Stimulated activated naive B cell treated with anti-CD40 and anti-IgM and Interleukin-4, amounts not matched to agents 10 μg/mL and 1 μg/mL and 100 μg/mL, for 72 hours (primary cell): ENCODE data around the gene DNAH17.

Source experiments
- ATAC-seq, 2 donors: fragments of 150-1000 bp; cut with Tn5 transposase; replicated peaks; 2 replicates each; pipeline ENCODE4 v1.10.0; 2021; ENCODE audit warnings: moderate library complexity in 1 of 2
- DNase-seq: peaks from one replicate; pipeline ENCODE4 v3.0.0; 2021
- H3K27ac Mint-ChIP-seq: one replicate; pipeline ENCODE4 v1.8.0; 2022; ENCODE audit warnings: mild to moderate bottlenecking, mixed read lengths
- H3K27me3 Mint-ChIP-seq, 2 donors: one replicate each; pipeline ENCODE4 v1.8.0; 2022; ENCODE audit warnings: mixed read lengths in 2 of 2
- H3K36me3 Mint-ChIP-seq, 2 donors: one replicate each; pipeline ENCODE4 v1.8.0; 2022; ENCODE audit warnings: mixed read lengths in 2 of 2, mild to moderate bottlenecking in 1 of 2
- H3K4me1 Mint-ChIP-seq, 2 donors: one replicate each; pipeline ENCODE4 v1.8.0; 2022; ENCODE audit warnings: mixed read lengths in 2 of 2, mild to moderate bottlenecking in 1 of 2
- H3K4me3 Mint-ChIP-seq, 2 donors: one replicate each; pipeline ENCODE4 v1.8.0; 2022; ENCODE audit warnings: mild to moderate bottlenecking in 2 of 2, mixed read lengths in 2 of 2, moderate library complexity in 1 of 2
- H3K9me3 Mint-ChIP-seq, 2 donors: one replicate each; pipeline ENCODE4 v1.8.0; 2022; ENCODE audit warnings: mixed read lengths in 2 of 2, mild to moderate bottlenecking in 1 of 2

The DNAH17 gene

DNA sequence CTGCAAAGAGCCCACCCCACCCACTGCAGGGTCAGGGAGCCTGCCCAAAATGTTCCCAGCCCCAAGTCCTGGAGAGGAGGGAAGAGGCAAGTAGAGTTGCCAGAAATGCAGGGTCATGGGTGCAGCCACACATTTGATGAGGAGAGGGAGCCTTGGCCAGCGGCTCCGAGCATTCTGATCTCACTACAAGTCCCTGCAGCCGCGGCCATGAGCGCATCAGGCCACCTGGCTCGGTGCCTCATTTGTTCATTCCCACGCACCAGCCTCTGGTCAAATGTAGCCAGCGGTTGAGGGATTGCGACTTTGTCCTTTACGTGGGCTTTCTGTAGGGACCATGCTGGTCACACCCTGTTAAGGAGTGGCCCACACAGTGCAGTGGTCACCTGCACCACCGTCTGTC, 150.1 kb downstream of the DNAH17 start:
- Mint-ChIP-seq H3K27ac (peak overlapping the region; percentile 56), H3K27me3 (no peaks in the 10 kb centered on the region), H3K9me3 (no peaks in the 10 kb centered on the region), H3K36me3 (peaks cover 34 to 54% of the 10 kb centered on the region in 2 donors), H3K4me3 (no peak overlapping the region), H3K4me1 (peaks cover 0 to 2% of the 10 kb centered on the region in 2 donors)
- DNase-seq, result no peak
- ATAC-seq, result no peak

DNA sequence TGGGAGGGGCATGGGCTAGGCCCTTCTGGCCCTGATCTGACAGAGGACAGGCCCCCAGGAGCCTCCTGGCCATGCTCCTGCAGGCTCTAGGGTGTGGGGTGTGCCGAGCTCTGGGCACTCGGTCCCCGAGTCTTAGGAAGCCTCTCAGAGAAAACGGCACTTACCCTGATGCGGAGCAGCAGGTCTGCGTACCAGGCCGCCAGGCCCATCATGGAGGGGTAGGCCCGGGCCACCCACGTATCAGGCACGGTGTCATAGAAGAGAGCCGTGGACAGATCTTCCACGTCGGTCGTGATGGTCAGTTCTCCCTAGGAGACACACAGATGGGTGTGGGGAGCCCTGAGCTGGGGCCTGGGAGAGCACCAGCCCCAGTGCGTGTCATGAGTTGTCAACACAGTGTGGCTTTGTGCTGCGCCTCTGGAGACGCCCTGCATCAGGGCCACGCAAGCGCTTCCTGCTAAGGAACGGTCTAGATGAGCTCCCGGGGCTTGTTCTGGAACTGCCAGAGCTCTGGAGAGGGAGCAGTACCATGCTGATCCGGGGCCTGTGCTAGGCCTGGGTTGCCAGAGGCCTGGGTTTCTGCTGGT, 150.8 kb downstream of the DNAH17 start:
- no peak for DNase-seq
- Mint-ChIP-seq H3K36me3 (peaks cover 39 to 60% of the 10 kb centered on the region in 2 donors), H3K27ac (no peak overlapping the region), H3K9me3 (no peaks in the 10 kb centered on the region), H3K27me3 (no peaks in the 10 kb centered on the region), H3K4me3 (no peak overlapping the region), H3K4me1 (peaks cover 7% of the 10 kb centered on the region in 2 donors)
- ATAC-seq, result no peak

DNA sequence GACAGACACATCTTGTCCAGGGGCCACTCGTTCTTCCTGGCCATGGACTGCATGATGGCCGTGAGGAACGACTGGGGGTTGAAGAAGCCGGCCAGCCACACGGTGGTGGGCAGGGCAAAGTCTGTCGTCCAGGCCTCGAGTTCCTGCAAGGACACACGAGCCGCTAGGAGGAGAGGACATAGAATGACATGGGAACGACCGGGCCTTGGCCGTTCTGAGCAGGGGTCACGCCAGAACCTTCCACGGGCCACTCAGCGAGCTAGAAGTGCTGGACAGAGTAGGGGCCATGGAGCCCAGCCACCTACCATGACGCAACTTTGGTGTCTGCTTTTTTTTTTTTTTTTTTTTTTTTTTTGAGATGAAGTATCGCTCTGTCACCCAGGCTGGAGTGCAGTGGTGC, 151.8 kb downstream of the DNAH17 start:
- no peaks in the 10 kb centered on the region for H3K27me3 Mint-ChIP-seq
- peaks cover 46 to 66% of the 10 kb centered on the region in 2 donors for H3K36me3 Mint-ChIP-seq
- DNase-seq (no peak), ATAC-seq (no peak)
- no peaks in the 10 kb centered on the region for H3K9me3 Mint-ChIP-seq
- H3K4me3 Mint-ChIP-seq, result no peak overlapping the region
- H3K4me1 Mint-ChIP-seq, result peaks cover 9 to 16% of the 10 kb centered on the region in 2 donors
- peak overlapping the region; percentile 59 for H3K27ac Mint-ChIP-seq

DNA sequence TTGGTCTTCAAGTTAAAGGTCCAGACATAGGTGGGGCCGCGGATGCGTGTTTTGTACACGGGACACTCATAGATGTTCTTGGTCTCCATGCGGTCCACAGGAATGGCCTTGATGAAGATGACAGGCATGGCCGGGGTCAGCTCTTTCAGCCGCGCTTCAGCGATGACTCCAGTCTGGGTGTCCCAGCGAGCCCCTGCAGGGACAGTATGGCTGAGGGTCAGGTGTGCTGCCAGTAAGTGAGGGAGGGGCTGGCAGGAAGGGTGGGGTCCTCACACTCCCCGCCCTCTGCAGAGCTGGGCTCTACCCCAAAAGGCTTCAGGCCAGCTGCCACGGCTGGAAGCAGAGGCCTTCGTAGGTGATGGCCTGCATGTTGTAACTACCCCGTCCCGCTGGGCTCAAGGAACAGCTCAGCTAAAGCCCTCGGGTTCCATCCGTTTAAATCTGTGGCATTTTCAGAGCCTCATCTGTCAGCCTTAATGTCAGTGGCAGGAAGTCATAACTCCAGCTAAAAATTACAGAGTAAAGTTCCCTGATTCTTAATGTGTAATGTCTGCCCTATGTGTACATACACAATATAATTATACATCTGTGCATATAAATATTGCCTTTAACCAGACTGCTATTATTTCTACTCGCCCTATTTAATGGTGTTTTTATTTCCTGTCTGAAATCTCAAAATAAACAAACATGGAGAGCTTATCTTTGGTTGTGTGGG, 153.1 kb downstream of the DNAH17 start:
- no peak for DNase-seq
- no peaks in the 10 kb centered on the region for H3K27me3 Mint-ChIP-seq
- peaks cover 43 to 65% of the 10 kb centered on the region in 2 donors for H3K36me3 Mint-ChIP-seq
- H3K4me3 Mint-ChIP-seq, result no peak overlapping the region
- H3K9me3 Mint-ChIP-seq, result no peaks in the 10 kb centered on the region
- no peak overlapping the region for H3K27ac Mint-ChIP-seq
- peaks cover 7 to 16% of the 10 kb centered on the region in 2 donors for H3K4me1 Mint-ChIP-seq
- ATAC-seq, result no peak

DNA sequence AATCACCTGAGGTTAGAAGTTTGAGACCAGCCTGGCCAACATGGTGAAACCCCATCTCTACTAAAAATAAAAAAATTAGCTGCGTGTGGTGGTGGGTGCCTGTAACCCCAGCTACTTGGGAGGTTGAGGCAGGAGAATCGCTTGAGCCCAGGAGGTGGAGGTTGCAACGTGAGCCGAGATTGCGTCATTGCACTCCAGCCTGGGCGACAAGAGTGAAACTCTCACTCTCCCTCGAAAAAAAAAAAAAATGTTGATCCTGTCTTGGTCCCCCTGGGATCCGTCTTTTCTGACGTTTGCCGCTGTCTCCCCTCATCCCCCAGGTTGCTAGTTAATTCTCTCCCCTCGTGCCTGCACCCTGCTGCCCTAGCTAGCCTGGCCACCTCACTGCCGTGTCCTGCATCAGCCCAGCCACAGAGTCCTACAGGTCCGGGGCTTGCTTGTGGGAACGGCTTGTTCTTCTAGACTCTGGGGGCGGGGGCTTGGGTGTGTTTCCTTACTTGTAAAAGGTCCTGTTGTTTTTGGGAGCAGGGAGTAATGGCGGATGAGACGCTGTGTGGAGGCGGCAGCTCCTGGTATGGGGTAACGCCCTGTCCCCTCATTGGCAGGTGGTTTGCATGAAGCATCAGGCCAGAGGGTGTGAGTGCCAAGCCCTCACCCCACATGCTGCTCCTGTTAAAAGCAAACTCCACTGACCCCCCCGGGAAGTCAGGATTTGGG, 154.2 kb downstream of the DNAH17 start:
- Mint-ChIP-seq H3K36me3 (peaks cover 36 to 57% of the 10 kb centered on the region in 2 donors), H3K9me3 (no peaks in the 10 kb centered on the region), H3K4me3 (no peak overlapping the region), H3K4me1 (peaks cover 7 to 16% of the 10 kb centered on the region in 2 donors), H3K27me3 (no peaks in the 10 kb centered on the region), H3K27ac (peak overlapping the region; percentile 22)
- no peak for ATAC-seq
- DNase-seq, result no peak

DNA sequence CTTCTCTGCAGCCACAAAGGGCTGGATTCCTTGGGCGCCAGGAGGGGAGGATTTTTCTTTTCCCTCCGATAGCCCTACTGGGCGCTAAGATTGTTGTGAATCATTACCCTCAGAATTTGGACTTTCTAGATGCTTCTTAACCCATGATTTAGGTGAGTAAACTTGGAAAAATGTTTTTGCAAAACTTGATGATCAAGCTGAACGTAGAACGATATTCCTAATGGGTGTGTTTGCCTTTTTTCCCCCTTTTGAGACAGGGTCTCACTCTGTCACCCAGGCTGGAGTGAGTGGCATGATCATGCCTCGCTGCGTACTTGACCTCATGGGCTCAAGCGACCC, 155.0 kb downstream of the DNAH17 start:
- ATAC-seq (no peak), DNase-seq (no peak)
- H3K9me3 Mint-ChIP-seq, result no peaks in the 10 kb centered on the region
- peaks cover 10 to 16% of the 10 kb centered on the region in 2 donors for H3K4me1 Mint-ChIP-seq
- H3K27me3 Mint-ChIP-seq, result no peaks in the 10 kb centered on the region
- no peak overlapping the region for H3K27ac Mint-ChIP-seq
- no peak overlapping the region for H3K4me3 Mint-ChIP-seq
- H3K36me3 Mint-ChIP-seq, result peaks cover 38 to 60% of the 10 kb centered on the region in 2 donors

DNA sequence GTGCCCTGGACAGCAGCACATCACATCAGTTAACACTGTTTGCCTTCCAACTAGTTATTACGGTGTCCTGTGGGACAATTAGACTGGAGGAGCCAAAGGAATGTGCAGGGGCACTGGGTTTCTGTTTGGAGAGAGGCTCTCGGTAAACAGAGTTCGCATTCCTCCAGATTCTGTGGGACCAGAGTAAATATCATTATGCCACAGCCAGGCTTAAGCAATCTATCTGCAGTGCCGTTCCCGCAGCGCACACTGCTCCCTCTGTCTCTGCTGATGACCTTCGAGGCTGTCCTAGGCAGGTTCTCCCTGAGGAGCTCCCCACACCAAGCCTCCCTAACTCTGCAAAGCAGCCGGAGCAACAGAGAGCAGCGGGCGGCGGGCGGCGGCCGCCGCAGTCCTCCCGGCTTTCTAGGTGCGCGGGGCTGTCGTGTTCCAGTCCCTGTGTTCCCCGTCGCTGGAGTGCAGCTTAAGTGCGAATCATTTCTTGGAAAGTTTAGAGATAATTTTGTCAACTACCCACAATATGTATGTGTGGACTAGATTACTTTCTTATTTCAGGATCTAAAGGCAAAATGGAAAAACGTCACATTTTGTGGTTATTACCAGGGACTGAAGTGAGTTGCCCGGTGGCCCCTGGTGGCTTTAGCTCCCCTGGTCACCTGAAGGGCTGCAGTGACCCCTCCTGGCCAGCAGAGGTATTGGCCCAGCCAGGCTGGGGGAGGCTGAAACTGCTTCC, 155.5 kb downstream of the DNAH17 start:
- Mint-ChIP-seq H3K9me3 (no peaks in the 10 kb centered on the region), H3K4me3 (no peak overlapping the region), H3K27ac (no peak overlapping the region)

DNA sequence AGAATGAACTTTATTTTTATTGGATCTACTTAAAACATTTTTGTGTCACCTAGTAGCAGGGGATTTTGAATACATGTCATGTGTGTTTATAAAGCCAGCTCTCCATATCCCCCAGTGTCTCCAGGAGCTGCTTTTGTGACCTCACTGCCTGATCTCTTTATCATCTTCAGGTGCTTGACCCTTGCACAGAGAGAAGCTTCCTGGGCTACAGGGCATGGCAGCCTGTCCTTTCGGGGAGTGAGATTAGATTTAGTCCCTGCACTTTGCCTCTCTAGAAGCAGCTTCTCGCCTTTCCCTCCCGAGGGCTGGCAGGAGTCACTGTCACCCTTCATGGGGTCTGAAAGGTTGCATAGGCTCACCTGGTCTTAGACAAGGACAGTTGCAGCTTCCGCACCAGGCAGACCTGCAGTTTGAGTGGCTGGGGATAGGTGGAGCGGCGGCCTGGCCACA, 156.1 kb downstream of the DNAH17 start:
- Mint-ChIP-seq H3K27ac (no peak overlapping the region), H3K36me3 (peaks cover 40 to 60% of the 10 kb centered on the region in 2 donors), H3K9me3 (no peaks in the 10 kb centered on the region), H3K4me3 (no peak overlapping the region), H3K4me1 (peaks cover 13 to 22% of the 10 kb centered on the region in 2 donors), H3K27me3 (no peaks in the 10 kb centered on the region)
- DNase-seq (no peak), ATAC-seq (no peak)

More for the DNA sequence above, 155.5 kb downstream of the DNAH17 start:
- peak; percentile 68 for DNase-seq
- peaks cover 38 to 61% of the 10 kb centered on the region in 2 donors for H3K36me3 Mint-ChIP-seq
- no peaks in the 10 kb centered on the region for H3K27me3 Mint-ChIP-seq
- ATAC-seq, result peak; percentile 89 to 91
- peaks cover 13 to 22% of the 10 kb centered on the region in 2 donors for H3K4me1 Mint-ChIP-seq

DNA sequence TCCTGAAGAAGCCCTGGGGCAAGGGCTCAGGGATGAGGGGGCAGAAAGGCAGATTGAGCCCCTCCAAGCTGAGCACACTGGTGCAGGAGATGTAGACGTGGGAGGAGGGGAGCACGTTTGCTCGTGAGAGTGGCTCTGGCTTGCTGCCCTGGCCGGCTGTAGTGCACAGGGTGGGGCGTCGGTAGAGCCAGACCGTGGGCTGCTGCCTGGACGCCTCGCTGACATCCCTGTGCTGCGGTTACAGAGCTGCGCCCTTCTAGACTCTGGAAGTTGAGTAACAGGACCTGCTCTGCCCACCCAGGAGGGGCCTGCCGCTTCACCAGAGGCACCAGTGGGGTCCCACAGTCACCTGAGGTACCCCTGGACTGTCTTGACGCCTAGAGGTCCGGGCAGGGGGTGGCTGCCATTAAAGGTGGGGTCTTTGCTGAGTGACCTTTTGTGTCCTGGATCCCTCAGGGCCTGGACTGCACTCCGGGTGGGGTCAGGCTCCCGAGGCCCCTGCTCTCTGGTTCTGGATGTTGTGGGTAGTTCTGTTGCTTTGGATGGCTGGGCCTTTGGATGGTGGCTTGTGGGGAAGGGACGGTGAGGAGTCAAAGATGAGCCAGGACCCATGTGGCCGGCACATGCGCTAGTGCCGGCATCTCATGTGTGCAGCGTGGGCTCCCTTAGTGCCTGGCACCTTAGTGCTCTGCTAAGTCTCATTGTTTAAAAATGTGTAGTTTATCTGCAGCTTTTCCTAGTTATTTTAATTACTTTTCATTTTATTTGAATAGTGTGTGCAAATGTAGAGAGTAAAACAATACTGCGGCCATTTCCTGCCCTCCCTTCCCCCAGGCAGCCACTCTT, 157.0 kb downstream of the DNAH17 start:
- Mint-ChIP-seq H3K27ac (peak overlapping the region; percentile 69), H3K4me3 (no peak overlapping the region), H3K36me3 (peaks cover 40 to 57% of the 10 kb centered on the region in 2 donors), H3K27me3 (no peaks in the 10 kb centered on the region), H3K9me3 (no peaks in the 10 kb centered on the region), H3K4me1 (peaks cover 13 to 24% of the 10 kb centered on the region in 2 donors)
- DNase-seq (no peak), ATAC-seq (no peak)

DNA sequence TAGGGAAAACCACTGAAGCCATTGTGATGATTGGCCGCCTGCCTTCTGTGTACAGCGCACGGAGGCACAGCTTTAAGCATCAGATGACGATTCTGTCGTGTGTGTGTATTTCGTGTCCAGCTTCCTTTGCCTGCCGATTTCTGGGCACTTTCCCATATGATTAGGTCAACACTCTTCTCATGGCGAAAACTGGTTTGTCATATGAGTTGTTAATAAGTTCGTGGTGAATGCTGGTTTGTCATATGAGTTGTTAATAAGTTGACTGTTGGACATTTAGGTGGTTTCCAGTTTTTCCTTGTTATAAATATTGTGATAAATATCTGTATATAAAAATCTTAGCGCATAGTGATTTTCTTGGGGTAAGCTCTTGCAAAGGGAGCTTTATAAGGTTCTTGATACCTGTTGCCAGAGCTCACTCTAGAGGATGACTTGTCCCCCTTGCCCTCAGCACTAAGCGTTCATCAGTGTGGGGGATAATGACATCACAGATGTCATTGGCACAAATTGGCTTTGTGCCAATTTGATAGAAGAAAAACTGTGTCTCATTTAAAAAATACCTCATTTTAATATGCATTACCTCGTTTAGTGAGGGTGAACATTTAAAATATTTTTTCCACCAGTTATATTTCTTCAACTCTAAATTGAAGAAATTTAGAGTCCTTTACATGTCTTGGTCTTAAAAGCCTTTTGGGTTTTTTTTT, 158.7 kb downstream of the DNAH17 start:
- ATAC-seq, result no peak
- H3K36me3 Mint-ChIP-seq, result peaks cover 40 to 58% of the 10 kb centered on the region in 2 donors

DNA sequence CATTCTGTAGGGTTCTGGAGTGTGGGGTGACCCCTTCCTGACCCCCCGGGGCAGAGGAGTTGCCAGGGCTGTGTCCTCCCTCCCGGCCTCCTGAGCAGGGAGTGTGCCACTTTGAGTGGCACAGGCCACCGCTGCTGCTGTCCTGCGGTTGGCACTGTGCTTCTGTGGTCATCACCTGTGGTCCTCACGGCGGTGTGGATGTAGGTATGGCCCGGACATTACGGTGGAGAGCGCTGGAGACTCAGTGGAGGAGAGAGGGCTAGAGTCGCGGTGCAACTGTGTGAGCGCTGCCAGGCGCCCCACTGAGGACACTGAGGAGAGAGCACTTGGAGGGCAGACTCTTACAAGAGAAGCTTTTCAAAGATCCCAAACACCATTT, 159.7 kb downstream of the DNAH17 start:
- Mint-ChIP-seq H3K4me1 (peaks cover 20 to 47% of the 10 kb centered on the region in 2 donors), H3K36me3 (peaks cover 37 to 62% of the 10 kb centered on the region in 2 donors)

More for the DNA sequence above, 158.7 kb downstream of the DNAH17 start:
- no peak overlapping the region for H3K27ac Mint-ChIP-seq
- peaks cover 14 to 37% of the 10 kb centered on the region in 2 donors for H3K4me1 Mint-ChIP-seq
- H3K9me3 Mint-ChIP-seq, result no peaks in the 10 kb centered on the region
- no peaks in the 10 kb centered on the region for H3K27me3 Mint-ChIP-seq
- DNase-seq, result no peak
- H3K4me3 Mint-ChIP-seq, result no peak overlapping the region

DNA sequence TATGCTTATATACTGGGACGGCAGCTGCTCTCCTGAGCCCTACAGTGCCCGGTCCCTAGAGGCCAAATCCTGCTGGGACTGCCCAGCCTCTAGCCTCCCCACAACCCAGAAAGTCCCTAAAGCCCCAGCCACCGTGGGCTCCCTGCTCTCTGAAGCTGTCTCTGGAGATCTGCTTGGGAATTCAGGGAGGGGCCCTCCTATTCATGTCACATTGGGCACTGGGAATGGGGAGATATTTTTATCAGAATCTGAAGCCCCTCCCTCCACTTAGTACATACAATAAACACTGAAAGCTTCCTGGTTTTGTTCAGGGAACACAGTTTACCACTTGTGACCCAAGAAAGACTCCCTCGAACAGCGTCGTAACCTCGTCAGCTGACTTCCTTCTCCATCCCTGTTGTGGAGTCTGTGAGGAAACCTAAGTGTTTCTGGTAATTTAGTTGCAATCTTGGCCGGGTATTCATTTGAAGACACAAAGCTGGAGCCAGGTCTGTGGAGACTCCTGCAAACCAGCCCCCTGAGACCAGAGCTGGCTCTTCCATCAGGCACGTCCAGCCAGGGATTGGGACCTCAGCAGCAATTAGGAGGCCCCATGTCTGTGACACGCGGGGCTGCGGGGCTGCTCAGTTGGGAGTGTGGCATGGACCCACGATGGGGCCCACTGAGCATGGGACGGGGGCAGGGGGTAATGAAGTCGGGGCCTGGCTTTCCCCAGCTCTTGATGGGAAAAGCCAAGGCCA, 160.2 kb downstream of the DNAH17 start:
- no peak overlapping the region for H3K4me3 Mint-ChIP-seq
- H3K27me3 Mint-ChIP-seq, result no peaks in the 10 kb centered on the region
- ATAC-seq (no peak), DNase-seq (no peak)
- peaks cover 22 to 51% of the 10 kb centered on the region in 2 donors for H3K4me1 Mint-ChIP-seq
- no peaks in the 10 kb centered on the region for H3K9me3 Mint-ChIP-seq
- peaks cover 38 to 63% of the 10 kb centered on the region in 2 donors for H3K36me3 Mint-ChIP-seq
- H3K27ac Mint-ChIP-seq, result peak overlapping the region; percentile 2

More for the DNA sequence above, 159.7 kb downstream of the DNAH17 start:
- H3K27ac Mint-ChIP-seq, result peak overlapping the region; percentile 2
- no peaks in the 10 kb centered on the region for H3K27me3 Mint-ChIP-seq
- H3K9me3 Mint-ChIP-seq, result no peaks in the 10 kb centered on the region
- ATAC-seq (no peak), DNase-seq (no peak)
- H3K4me3 Mint-ChIP-seq, result no peak overlapping the region
